GM12878 (cell line): ENCODE measurements around the gene ST6GALNAC3. TPM values are rescaled to one million over a fixed set of nuclear protein-coding genes. Genes with fewer than 3 reads are reported as not detected.

ENCODE experiments used
- ATAC-seq: fragments of 200-7000 bp; cut with Tn5 transposase; 3 replicates; pipeline ENCODE4 v1.9.1; 2020; ENCODE audit warnings: mild to moderate bottlenecking, moderate library complexity
- BruUV-seq: library from RNA; stranded (reverse); fragments of 400-500 nt; replicated peaks from 2 replicates; lab custom pipeline; 2021; lab: Mats Ljungman, UMichigan
- CTCF ChIA-PET: fragments of 300-600 bp; sonication (Branson Sonifier 250); formaldehyde crosslinking; extraction: SDS; loops from one replicate; lab custom pipeline; 2021; ENCODE audit warnings: inconsistent platforms; lab: Yijun Ruan, JAX
- POLR2A ChIA-PET: fragments of 350-600 bp; formaldehyde crosslinking; extraction: SDS; loops from one replicate; lab custom pipeline; 2021; ENCODE audit warnings: inconsistent platforms; lab: Charles Lee
- RAD21 ChIA-PET: fragments of 300-600 bp; sonication (Branson Sonifier 250); formaldehyde crosslinking; loops from one replicate; lab custom pipeline; 2023; ENCODE audit warnings: antibody characterized with exemption; ENCODE audit not compliant: unreplicated experiment; lab: Charles Lee
- SMC1A ChIA-PET: fragments of 300-600 bp; sonication (Branson Sonifier 250); formaldehyde crosslinking; loops from one replicate; lab custom pipeline; 2023; ENCODE audit not compliant: unreplicated experiment, uncharacterized antibody; lab: Charles Lee
- DNase-seq: peaks from one replicate; pipeline ENCODE4 v3.0.0-alpha.2; 2011; ENCODE audit warnings: low read depth, low spot score
- FAIRE-seq: peaks from 3 replicates; lab custom pipeline; 2011; peaks lifted over from hg19 to GRCh38; lab: Jason Lieb, UNC
- H2AFZ ChIP-seq: 2 replicates; pipeline ENCODE4 v1.6.0; 2011; ENCODE audit warnings: low read depth, low read length, control low read depth; ENCODE audit not compliant: control insufficient read depth
- H3K27ac ChIP-seq: 2 replicates; pipeline ENCODE4 v1.5.1; 2011; ENCODE audit warnings: control low read depth; ENCODE audit not compliant: control insufficient read depth, insufficient read depth
- H3K27me3 ChIP-seq, 2 experiments: replicated peaks in 1 of 2; 2 replicates each; pipeline versions ENCODE4 v1.6.0 to v1.6.1; 2011; ENCODE audit warnings: low read length in 1 of 2; ENCODE audit not compliant: control insufficient read depth in 2 of 2, insufficient read depth in 2 of 2
- H3K36me3 ChIP-seq, 2 experiments: 2 replicates each; pipeline ENCODE4 v1.5.1; 2011; ENCODE audit warnings: low read length in 1 of 2; ENCODE audit not compliant: control insufficient read depth in 2 of 2, insufficient read depth in 2 of 2
- H3K4me1 ChIP-seq: 2 replicates; pipeline ENCODE4 v1.6.1; 2011; ENCODE audit warnings: mild to moderate bottlenecking, low read length, moderate library complexity, mixed read lengths; ENCODE audit not compliant: control insufficient read depth, insufficient read depth
- H3K4me2 ChIP-seq: 2 replicates; pipeline ENCODE4 v1.6.0; 2011; ENCODE audit warnings: control low read depth; ENCODE audit not compliant: control insufficient read depth, insufficient read depth
- H3K4me3 ChIP-seq: fragments of 200-600 bp; sonication (generic); 2 replicates; pipeline ENCODE4 v1.5.1; 2016
- H3K79me2 ChIP-seq: 2 replicates; pipeline ENCODE4 v1.6.0; 2011; ENCODE audit warnings: low read length; ENCODE audit not compliant: control insufficient read depth, insufficient read depth
- H3K9ac ChIP-seq: 2 replicates; pipeline ENCODE4 v1.8.0; 2011; ENCODE audit warnings: low read length, control low read depth, mixed read lengths; ENCODE audit not compliant: control insufficient read depth, insufficient read depth
- H3K9me3 ChIP-seq: replicated peaks from 3 replicates; pipeline ENCODE4 v1.5.1; 2011; ENCODE audit warnings: mild to moderate bottlenecking, low read length; ENCODE audit not compliant: control insufficient read depth, insufficient read depth
- H4K20me1 ChIP-seq: 2 replicates; pipeline ENCODE4 v1.6.0; 2011; ENCODE audit not compliant: control insufficient read depth, insufficient read depth
- BACH1 ChIP-seq: fragments of 450-650 bp; IDR thresholded peaks from 2 replicates; pipeline ENCODE4 v1.6.1; 2017; ENCODE audit warnings: mild to moderate bottlenecking, borderline replicate concordance
- BHLHE40 ChIP-seq, 2 experiments: fragments of 450-650 bp in 1 of 2; IDR thresholded peaks; 2 replicates each; pipeline ENCODE4 v1.6.1; 2011 to 2017; ENCODE audit warnings: low read depth in 2 of 2, borderline replicate concordance in 1 of 2, improper control_type of control experiment in 1 of 2, low read length in 1 of 2, mild to moderate bottlenecking in 1 of 2
- CBX5 ChIP-seq: sonication (generic); IDR thresholded peaks from 2 replicates; pipeline ENCODE4 v1.6.1; 2016; ENCODE audit warnings: low read depth, moderate library complexity, mild to moderate bottlenecking, inconsistent platforms
- KAT2A ChIP-seq: conservative IDR thresholded peaks from 2 replicates; pipeline ENCODE4 v1.6.1; 2011; ENCODE audit warnings: low read depth, low read length; ENCODE audit not compliant: control insufficient read depth
- KLF5 ChIP-seq: fragments of 450-650 bp; IDR thresholded peaks from 2 replicates; pipeline ENCODE4 v1.6.1; 2014; ENCODE audit warnings: mild to moderate bottlenecking; ENCODE audit not compliant: partially characterized antibody
- NRF1 ChIP-seq: conservative IDR thresholded peaks from 2 replicates; pipeline ENCODE4 v1.6.1; 2011; ENCODE audit warnings: mild to moderate bottlenecking, low read depth, low read length, improper control_type of control experiment
- SIN3A ChIP-seq: IDR thresholded peaks from 2 replicates; pipeline ENCODE4 v1.6.1; 2012; ENCODE audit warnings: low read depth, low read length, improper control_type of control experiment
- SIX5 ChIP-seq: IDR thresholded peaks from 2 replicates; pipeline ENCODE4 v1.6.1; 2011; ENCODE audit warnings: mild to moderate bottlenecking, low read depth, low read length, moderate library complexity; ENCODE audit not compliant: severe bottlenecking
- SMAD5 ChIP-seq: IDR thresholded peaks from 2 replicates; pipeline ENCODE4 v1.6.1; 2016; ENCODE audit warnings: antibody characterized with exemption, low read depth
- SREBF1 ChIP-seq: IDR thresholded peaks from 2 replicates; pipeline ENCODE4 v1.6.1; 2012; ENCODE audit warnings: mild to moderate bottlenecking, low read length
- SREBF2 ChIP-seq: IDR thresholded peaks from 2 replicates; pipeline ENCODE4 v1.6.1; 2012; ENCODE audit warnings: mild to moderate bottlenecking, low read length
- SRF ChIP-seq, 2 experiments: IDR thresholded peaks; 2 replicates each; pipeline ENCODE4 v1.6.1; 2011; ENCODE audit warnings: low read depth in 2 of 2, low read length in 2 of 2, mild to moderate bottlenecking in 1 of 2, moderate library complexity in 1 of 2
- WGBS: methylation state at CpG from one replicate; pipeline ENCODE4 v1.1.6; 2016; ENCODE audit warnings: low lambda C conversion rate; ENCODE audit not compliant: insufficient replicate concordance, insufficient coverage; ENCODE audit errors: missing lambda C conversion rate; 5-methylcytosine and 5-hydroxymethylcytosine counted together
- in situ Hi-C: fragments of 300-500 bp; cut with MboI; formaldehyde crosslinking; loops from 9 replicates; pipeline ENCODE4 v1.14.3; 2018; ENCODE audit warnings: mixed read lengths
- intact Hi-C: fragments of 100-400 bp; cut with micrococcal nuclease; formaldehyde crosslinking; loops from one replicate; pipeline ENCODE4 v1.14.2; 2022; ENCODE audit not compliant: unreplicated experiment
- polyA plus RNA-seq, 11 experiments: library from polyadenylated mRNA; depleted of rRNA in 4 of 11; unstranded in 6 of 11; stranded (reverse) in 5 of 11; fragments of >200 nt; fragmentation: Nextera tagmentation in 4 of 11; fragmentation: Illumina TruSeq in 1 of 11; extraction: Ambion mirVana in 4 of 11; extraction: Trizol in 1 of 11; gene quantifications; 1 replicate in 1 of 11; 2 replicates in 10 of 11; pipeline versions ENCODE4 v1.2.1 to v1.2.3, GENCODE V29; 2011 to 2016; ENCODE audit warnings: inconsistent platforms in 2 of 11, missing spikeins in 2 of 11, low read depth in 1 of 11
- total RNA-seq, 4 experiments: library from RNA; depleted of rRNA in 3 of 4; stranded (reverse); fragments of >200 nt in 3 of 4; fragmentation: Illumina TruSeq in 1 of 4; extraction: Trizol in 1 of 4; gene quantifications; 2 replicates each; pipeline versions ENCODE4 v1.2.1 to v1.2.3, GENCODE V29; 2013 to 2021
- TF ChIP-seq, protein P1 (sequence below): IDR thresholded peaks from 2 replicates; pipeline ENCODE4 v1.6.1; 2011; ENCODE audit warnings: low read depth, mild to moderate bottlenecking, low read length, moderate library complexity, borderline replicate concordance; ENCODE audit errors: extremely low read depth
- TF ChIP-seq, protein P2 (sequence below): fragments of 450-650 bp; formaldehyde crosslinking; IDR thresholded peaks from 2 replicates; pipeline ENCODE4 v1.4.0; 2020; ENCODE audit warnings: mild to moderate bottlenecking, moderate library complexity

The ST6GALNAC3 gene
- total and polyA plus RNA-seq, 10 of the 15 experiments (the other 5 are each of a cell fraction or from before 2014, with no cell fraction given): 0.04 to 0.68 (median 0.18) TPM; not detected in 3

DNA sequence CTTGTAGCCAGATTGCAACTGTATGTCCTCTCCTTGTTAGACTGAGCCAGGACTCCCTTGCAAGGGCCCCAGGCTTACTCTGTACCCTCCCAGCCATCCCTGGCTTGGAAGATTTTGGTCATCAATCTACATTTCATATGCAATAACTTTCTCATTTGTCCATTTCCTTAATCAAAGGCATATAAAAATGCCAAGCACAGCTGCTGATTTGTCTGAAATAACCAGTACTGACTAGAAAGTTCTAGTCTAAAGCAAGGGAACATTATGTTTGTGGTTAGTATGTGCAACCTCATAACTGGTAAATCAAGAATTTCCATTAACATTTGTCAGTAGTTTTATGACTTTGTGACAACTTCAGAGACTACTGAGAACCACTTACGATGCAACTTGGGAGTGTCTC lies 370.2 kb downstream of the ST6GALNAC3 start:
- ChIA-PET CTCF (no interaction called here), POLR2A (no interaction called here), RAD21 (no interaction called here), SMC1A (no interaction called here)
- DNase-seq (no peak), FAIRE-seq (no peak), ATAC-seq (no peak)
- no peaks in the 10 kb centered on the region for H4K20me1 ChIP-seq
- H3K79me2 ChIP-seq: no peaks in the 10 kb centered on the region
- no peaks in the 10 kb centered on the region for H3K36me3 ChIP-seq
- no peaks in the 10 kb centered on the region for H3K4me1 ChIP-seq
- BruUV-seq: no TSS peak
- H3K4me2 ChIP-seq: no peak overlapping the region
- no peak overlapping the region for H3K9ac ChIP-seq
- TF ChIP-seq SIN3A (no peak), SIX5 (no peak)
- no peak overlapping the region for H3K27ac ChIP-seq
- no peak overlapping the region for H3K4me3 ChIP-seq
- no peak overlapping the region for H2AFZ ChIP-seq
- H3K9me3 ChIP-seq: no peaks in the 10 kb centered on the region
- in situ Hi-C loops (no loop called here), intact Hi-C loops (no loop called here)
- WGBS: 5% methylated on average over 1 of the region's 1 CpG
- no peaks in the 10 kb centered on the region for H3K27me3 ChIP-seq

DNA sequence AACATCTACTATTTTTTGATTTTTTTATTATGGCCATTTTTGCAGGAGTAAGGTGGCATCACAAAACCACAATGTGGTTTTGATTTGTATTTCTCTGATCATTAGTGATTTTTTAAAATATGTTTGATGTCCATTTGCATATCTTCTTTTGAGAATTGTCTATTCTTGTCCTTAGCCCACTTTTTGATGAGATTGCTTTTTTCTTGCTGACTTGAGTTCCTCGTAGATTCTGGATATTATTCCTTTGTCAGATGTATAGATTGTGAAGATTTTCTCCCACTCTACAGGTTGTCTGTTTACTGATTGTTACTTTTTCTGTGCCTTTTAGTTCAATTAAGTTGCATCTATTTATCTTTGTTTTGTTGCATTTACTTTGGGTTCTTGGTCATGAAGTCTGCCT lies 375.7 kb downstream of the ST6GALNAC3 start:
- Histone ChIP-seq H3K27me3 (no peaks in the 10 kb centered on the region), H3K27ac (no peak overlapping the region), H4K20me1 (no peaks in the 10 kb centered on the region), H3K4me1 (no peaks in the 10 kb centered on the region), H3K4me3 (no peak overlapping the region), H3K9me3 (no peaks in the 10 kb centered on the region), H3K36me3 (no peaks in the 10 kb centered on the region), H2AFZ (no peak overlapping the region), H3K9ac (no peak overlapping the region), H3K4me2 (no peak overlapping the region), H3K79me2 (no peaks in the 10 kb centered on the region)
- intact Hi-C loops: no loop called here
- WGBS: 0% methylated on average over 1 of the region's 1 CpG
- in situ Hi-C loops: no loop called here
- FAIRE-seq: no peak
- ChIA-PET RAD21 (no interaction called here), CTCF (no interaction called here), POLR2A (no interaction called here), SMC1A (no interaction called here)
- DNase-seq: no peak
- no TSS peak for BruUV-seq
- no peak for ATAC-seq
- TF ChIP-seq SREBF2 (no peak), CBX5 (no peak), SREBF1 (no peak), KAT2A (no peak), NRF1 (no peak), SMAD5 (no peak), KLF5 (no peak), BHLHE40 (IDR thresholded peaks at IDR 0.05; ENCODE audit: borderline replicate concordance in 1 of 2, low read depth in 2 of 2, low read length in 1 of 2) (no peak), BACH1 (no peak), SRF (IDR thresholded peaks at IDR 0.05; ENCODE audit: low read depth in 2 of 2, low read length in 2 of 2) (no peak)
- TF ChIP-seq, protein P1, sequence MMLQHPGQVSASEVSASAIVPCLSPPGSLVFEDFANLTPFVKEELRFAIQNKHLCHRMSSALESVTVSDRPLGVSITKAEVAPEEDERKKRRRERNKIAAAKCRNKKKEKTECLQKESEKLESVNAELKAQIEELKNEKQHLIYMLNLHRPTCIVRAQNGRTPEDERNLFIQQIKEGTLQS: no peak
- TF ChIP-seq, protein P2, sequence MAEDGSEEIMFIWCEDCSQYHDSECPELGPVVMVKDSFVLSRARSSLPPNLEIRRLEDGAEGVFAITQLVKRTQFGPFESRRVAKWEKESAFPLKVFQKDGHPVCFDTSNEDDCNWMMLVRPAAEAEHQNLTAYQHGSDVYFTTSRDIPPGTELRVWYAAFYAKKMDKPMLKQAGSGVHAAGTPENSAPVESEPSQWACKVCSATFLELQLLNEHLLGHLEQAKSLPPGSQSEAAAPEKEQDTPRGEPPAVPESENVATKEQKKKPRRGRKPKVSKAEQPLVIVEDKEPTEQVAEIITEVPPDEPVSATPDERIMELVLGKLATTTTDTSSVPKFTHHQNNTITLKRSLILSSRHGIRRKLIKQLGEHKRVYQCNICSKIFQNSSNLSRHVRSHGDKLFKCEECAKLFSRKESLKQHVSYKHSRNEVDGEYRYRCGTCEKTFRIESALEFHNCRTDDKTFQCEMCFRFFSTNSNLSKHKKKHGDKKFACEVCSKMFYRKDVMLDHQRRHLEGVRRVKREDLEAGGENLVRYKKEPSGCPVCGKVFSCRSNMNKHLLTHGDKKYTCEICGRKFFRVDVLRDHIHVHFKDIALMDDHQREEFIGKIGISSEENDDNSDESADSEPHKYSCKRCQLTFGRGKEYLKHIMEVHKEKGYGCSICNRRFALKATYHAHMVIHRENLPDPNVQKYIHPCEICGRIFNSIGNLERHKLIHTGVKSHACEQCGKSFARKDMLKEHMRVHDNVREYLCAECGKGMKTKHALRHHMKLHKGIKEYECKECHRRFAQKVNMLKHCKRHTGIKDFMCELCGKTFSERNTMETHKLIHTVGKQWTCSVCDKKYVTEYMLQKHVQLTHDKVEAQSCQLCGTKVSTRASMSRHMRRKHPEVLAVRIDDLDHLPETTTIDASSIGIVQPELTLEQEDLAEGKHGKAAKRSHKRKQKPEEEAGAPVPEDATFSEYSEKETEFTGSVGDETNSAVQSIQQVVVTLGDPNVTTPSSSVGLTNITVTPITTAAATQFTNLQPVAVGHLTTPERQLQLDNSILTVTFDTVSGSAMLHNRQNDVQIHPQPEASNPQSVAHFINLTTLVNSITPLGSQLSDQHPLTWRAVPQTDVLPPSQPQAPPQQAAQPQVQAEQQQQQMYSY (CRISPR knock-in tag): no peak
